ENCODE measurements around the gene CDC40.
"Not testable (repeated sequence)": the region's sequence is repeated elsewhere in the genome, so short reads cannot be mapped to it uniquely, and the experiment has no call there.

The CDC40 gene

GRCh38 chr6:110256366-110256765 lies 76.1 kb downstream of the CDC40 start:
- H3K4me3 ChIP-seq (replicated peaks; ENCODE audit: low read depth, low read length): no peak overlapping the region
- H3K36me3 ChIP-seq (ENCODE audit: control insufficient read depth, insufficient read depth, low read length): no peaks in the 10 kb centered on the region
- no peaks in the 10 kb centered on the region; the same call in 1 of the 2 replicates for H3K27me3 ChIP-seq (replicated peaks; ENCODE audit: control insufficient read depth, insufficient read depth, low read length)
- DNase-seq (ENCODE audit: extremely low read depth, insufficient read length): no peak
- TF ChIP-seq CTCF (IDR thresholded peaks at IDR 0.05; ENCODE audit: insufficient read depth, low read length, poor library complexity, severe bottlenecking): no peak

DNA sequence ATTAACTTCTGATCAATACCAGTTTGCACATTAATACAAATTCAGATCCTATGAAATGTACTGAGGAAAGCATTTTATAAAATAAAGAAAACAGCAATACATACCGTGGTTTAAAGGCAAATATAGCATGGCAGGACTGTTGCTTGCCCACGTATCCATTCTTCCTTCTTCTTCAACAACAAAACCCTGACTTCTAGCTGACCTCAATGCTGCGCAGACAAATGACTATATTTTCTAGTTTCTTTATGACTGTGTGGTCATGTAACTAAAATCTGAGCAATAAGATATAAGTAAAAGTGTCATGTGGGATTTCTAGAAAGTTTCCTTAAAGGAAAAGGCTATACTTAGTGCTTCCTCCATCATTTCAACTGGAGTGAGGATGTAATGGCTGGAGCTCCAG lies 85.0 kb downstream of the CDC40 start:
- DNase-seq (ENCODE audit: extremely low read depth, insufficient read length): peak; percentile 10
- TF ChIP-seq CTCF (IDR thresholded peaks at IDR 0.05; ENCODE audit: insufficient read depth, low read length, poor library complexity, severe bottlenecking): no peak
- no peak overlapping the region for H3K4me3 ChIP-seq (replicated peaks; ENCODE audit: low read depth, low read length)
- no peaks in the 10 kb centered on the region for H3K36me3 ChIP-seq (ENCODE audit: control insufficient read depth, insufficient read depth, low read length)
- no peaks in the 10 kb centered on the region for H3K27me3 ChIP-seq (replicated peaks; ENCODE audit: control insufficient read depth, insufficient read depth, low read length)

GRCh38 chr6:110266996-110267395 lies 86.8 kb downstream of the CDC40 start:
- Histone ChIP-seq H3K36me3 (ENCODE audit: control insufficient read depth, insufficient read depth, low read length) (no peaks in the 10 kb centered on the region), H3K4me3 (replicated peaks; ENCODE audit: low read depth, low read length) (no peak overlapping the region), H3K27me3 (replicated peaks; ENCODE audit: control insufficient read depth, insufficient read depth, low read length) (no peaks in the 10 kb centered on the region)
- DNase-seq (ENCODE audit: extremely low read depth, insufficient read length): no peak
- no peak for TF ChIP-seq CTCF (IDR thresholded peaks at IDR 0.05; ENCODE audit: insufficient read depth, low read length, poor library complexity, severe bottlenecking)

DNA sequence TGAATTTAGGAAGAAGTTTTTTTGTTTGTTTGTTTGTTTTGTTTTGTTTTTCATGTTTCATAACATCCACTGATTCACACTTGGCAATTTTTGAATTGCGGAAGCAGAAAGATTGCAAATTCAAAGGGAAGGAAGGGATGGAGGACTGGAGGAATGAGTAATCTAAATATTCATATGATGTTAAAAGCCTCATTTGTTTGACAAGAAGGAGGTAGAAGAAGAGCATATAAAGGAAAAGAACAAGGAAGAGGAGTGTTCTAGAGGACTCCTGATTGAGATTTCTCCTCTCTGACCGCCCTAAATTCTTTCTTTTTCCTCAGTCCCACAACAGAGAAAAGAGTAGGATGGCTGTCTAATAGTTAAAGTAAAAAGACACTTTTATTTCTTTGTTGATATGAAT lies 89.4 kb downstream of the CDC40 start:
- H3K27me3 ChIP-seq (replicated peaks; ENCODE audit: control insufficient read depth, insufficient read depth, low read length): no peaks in the 10 kb centered on the region
- H3K4me3 ChIP-seq (replicated peaks; ENCODE audit: low read depth, low read length): no peak overlapping the region
- TF ChIP-seq CTCF (IDR thresholded peaks at IDR 0.05; ENCODE audit: insufficient read depth, low read length, poor library complexity, severe bottlenecking): no peak
- DNase-seq (ENCODE audit: extremely low read depth, insufficient read length): no peak
- no peaks in the 10 kb centered on the region for H3K36me3 ChIP-seq (ENCODE audit: control insufficient read depth, insufficient read depth, low read length)

DNA sequence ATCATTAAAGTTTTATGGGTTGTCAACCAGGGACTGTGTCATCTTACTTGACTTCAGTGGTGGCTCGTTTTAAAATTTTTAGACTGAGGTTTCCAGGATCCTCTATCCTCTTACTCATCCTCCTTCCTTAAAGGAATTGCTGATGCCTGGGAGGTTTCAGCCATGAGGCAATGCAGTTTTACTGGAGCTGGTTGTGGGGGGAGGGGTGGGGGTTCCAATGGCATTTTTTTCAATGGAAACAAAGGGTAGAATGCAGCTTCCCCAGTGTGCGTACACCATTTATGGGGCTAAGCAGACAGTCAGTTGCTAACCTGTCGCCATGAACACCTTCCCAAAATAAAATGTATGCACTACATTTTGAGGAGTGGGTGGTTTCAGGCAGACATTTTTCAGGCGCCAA lies 89.9 kb downstream of the CDC40 start:
- DNase-seq (ENCODE audit: extremely low read depth, insufficient read length): no peak
- TF ChIP-seq CTCF (IDR thresholded peaks at IDR 0.05; ENCODE audit: insufficient read depth, low read length, poor library complexity, severe bottlenecking): no peak
- Histone ChIP-seq H3K4me3 (replicated peaks; ENCODE audit: low read depth, low read length) (no peak overlapping the region), H3K36me3 (ENCODE audit: control insufficient read depth, insufficient read depth, low read length) (no peaks in the 10 kb centered on the region), H3K27me3 (replicated peaks; ENCODE audit: control insufficient read depth, insufficient read depth, low read length) (no peaks in the 10 kb centered on the region; the same call in 1 of the 2 replicates)

- no peaks in the 10 kb centered on the region; the same call in 1 of the 2 replicates for H3K27me3 ChIP-seq (replicated peaks; ENCODE audit: control insufficient read depth, insufficient read depth, low read length)
- TF ChIP-seq CTCF (IDR thresholded peaks at IDR 0.05; ENCODE audit: insufficient read depth, low read length, poor library complexity, severe bottlenecking): no peak
- H3K36me3 ChIP-seq (ENCODE audit: control insufficient read depth, insufficient read depth, low read length): no peaks in the 10 kb centered on the region
- DNase-seq (ENCODE audit: extremely low read depth, insufficient read length): no peak
- H3K4me3 ChIP-seq (replicated peaks; ENCODE audit: low read depth, low read length): no peak overlapping the region
These were observed 91.5 kb downstream of the CDC40 start for GRCh38 chr6:110271732-110272022.

GRCh38 chr6:110272781-110273180 lies 92.6 kb downstream of the CDC40 start:
- DNase-seq (ENCODE audit: extremely low read depth, insufficient read length); H3K36me3 ChIP-seq (ENCODE audit: control insufficient read depth, insufficient read depth, low read length); H3K27me3 ChIP-seq (replicated peaks; ENCODE audit: control insufficient read depth, insufficient read depth, low read length): not testable (repeated sequence)

More at GRCh38 chr6:110272781-110273180, 92.6 kb downstream of the CDC40 start:
- H3K4me3 ChIP-seq (replicated peaks; ENCODE audit: low read depth, low read length): not testable (repeated sequence)

All from GM06990 (cell line).